Activated naive CD4-positive, alpha-beta T cell treated with anti-CD3 and anti-CD28 coated beads, Interleukin-2, amount 10 ng/mL, durations not matched to agents 7 days and 5 days (primary cell): ENCODE data around the gene TNRC6C.

ENCODE experiments used
- CTCF ChIA-PET: fragments of 350-600 bp; sonication (Branson Sonifier 250); formaldehyde crosslinking; loops from one replicate; lab custom pipeline; 2021; ENCODE audit warnings: antibody characterized with exemption; lab: Charles Lee
- DNase-seq: peaks from one replicate; pipeline ENCODE4 v3.0.0-alpha.2; 2020
- H3K27ac Mint-ChIP-seq: one replicate; pipeline ENCODE4 v1.8.0; 2021; ENCODE audit warnings: mild to moderate bottlenecking, moderate library complexity, mixed read lengths
- H3K27me3 Mint-ChIP-seq: one replicate; pipeline ENCODE4 v1.8.0; 2021; ENCODE audit warnings: mild to moderate bottlenecking, mixed read lengths
- H3K36me3 Mint-ChIP-seq: one replicate; pipeline ENCODE4 v1.8.0; 2021; ENCODE audit warnings: mixed read lengths
- H3K4me1 Mint-ChIP-seq: one replicate; pipeline ENCODE4 v1.8.0; 2021; ENCODE audit warnings: mixed read lengths
- H3K4me3 Mint-ChIP-seq: one replicate; pipeline ENCODE4 v1.8.0; 2021; ENCODE audit warnings: mild to moderate bottlenecking, moderate library complexity, mixed read lengths
- H3K9me3 Mint-ChIP-seq: one replicate; pipeline ENCODE4 v1.8.0; 2021; ENCODE audit warnings: mixed read lengths

TNRC6C gene

DNA sequence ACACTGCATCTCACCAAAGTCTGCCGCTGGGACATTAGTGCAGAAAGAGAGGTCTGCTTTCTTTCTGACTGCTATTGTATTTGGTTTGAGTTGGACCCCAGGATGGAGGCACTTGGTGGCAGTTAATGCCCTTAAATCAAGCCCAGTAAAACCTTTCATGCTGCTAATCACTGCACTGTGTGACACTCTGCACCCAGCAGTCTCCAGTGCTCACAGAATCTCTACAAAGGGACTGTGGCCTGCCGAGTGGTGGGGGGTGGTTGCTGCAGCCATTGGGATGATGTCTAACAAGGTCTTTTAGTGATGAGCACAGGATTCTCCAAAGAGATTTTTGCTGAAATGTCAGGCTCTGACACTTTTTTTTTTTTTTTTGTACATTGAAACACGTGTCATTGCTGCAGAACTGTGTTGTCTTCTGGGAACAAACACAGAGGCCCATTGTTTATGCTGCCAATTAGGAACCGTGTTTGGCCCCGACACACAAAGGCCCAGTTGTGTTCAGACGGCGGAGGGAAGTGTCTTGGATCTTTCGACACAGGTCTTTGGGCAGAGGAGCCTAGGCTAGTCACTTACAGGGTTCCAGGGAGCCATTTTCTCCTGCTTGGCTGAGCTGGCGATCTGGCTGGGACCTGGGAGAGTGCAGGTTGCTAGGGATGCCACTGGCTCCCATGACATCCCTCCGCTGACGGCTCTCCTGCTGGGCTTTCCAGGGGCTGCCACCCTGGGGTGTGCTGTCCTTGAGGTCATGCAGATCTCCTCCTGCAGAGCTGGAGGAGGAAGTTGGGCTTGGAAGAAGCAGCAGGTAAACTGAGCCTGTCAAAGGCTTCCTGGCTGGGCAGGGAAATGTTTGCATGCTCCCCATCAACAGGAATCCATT is 16.2 kb upstream of the TNRC6C start:
- Mint-ChIP-seq H3K4me1 (no peaks in the 10 kb centered on the region), H3K27me3 (peaks cover 21% of the 10 kb centered on the region), H3K27ac (no peak overlapping the region), H3K4me3 (no peak overlapping the region), H3K36me3 (no peaks in the 10 kb centered on the region), H3K9me3 (no peaks in the 10 kb centered on the region)
- DNase-seq, result no peak
- CTCF ChIA-PET, result no interaction called here

DNA sequence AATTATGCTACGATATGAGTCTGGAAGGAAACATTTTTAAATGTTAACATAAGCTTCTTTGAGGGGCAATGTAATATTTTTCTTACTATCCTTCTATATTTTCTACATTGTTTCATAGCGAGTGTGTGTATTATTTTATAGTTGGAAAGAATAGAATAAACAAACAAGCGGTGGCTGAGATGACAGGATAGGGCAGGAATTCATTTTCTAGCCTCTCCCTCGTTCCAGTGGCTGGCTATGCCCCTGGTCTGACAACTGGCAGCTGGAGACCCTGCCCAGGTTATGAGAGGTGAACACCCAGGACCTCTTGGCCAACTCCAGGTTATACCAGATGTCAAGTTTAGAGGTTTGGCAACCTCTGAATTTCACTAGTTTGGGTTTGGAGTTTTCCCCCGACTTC is 14.5 kb upstream of the TNRC6C start:
- no peak for DNase-seq
- CTCF ChIA-PET, result no interaction called here
- no peaks in the 10 kb centered on the region for H3K4me1 Mint-ChIP-seq
- no peak overlapping the region for H3K27ac Mint-ChIP-seq
- no peaks in the 10 kb centered on the region for H3K9me3 Mint-ChIP-seq
- H3K27me3 Mint-ChIP-seq, result peaks cover 20% of the 10 kb centered on the region
- H3K4me3 Mint-ChIP-seq, result no peak overlapping the region
- no peaks in the 10 kb centered on the region for H3K36me3 Mint-ChIP-seq

DNA sequence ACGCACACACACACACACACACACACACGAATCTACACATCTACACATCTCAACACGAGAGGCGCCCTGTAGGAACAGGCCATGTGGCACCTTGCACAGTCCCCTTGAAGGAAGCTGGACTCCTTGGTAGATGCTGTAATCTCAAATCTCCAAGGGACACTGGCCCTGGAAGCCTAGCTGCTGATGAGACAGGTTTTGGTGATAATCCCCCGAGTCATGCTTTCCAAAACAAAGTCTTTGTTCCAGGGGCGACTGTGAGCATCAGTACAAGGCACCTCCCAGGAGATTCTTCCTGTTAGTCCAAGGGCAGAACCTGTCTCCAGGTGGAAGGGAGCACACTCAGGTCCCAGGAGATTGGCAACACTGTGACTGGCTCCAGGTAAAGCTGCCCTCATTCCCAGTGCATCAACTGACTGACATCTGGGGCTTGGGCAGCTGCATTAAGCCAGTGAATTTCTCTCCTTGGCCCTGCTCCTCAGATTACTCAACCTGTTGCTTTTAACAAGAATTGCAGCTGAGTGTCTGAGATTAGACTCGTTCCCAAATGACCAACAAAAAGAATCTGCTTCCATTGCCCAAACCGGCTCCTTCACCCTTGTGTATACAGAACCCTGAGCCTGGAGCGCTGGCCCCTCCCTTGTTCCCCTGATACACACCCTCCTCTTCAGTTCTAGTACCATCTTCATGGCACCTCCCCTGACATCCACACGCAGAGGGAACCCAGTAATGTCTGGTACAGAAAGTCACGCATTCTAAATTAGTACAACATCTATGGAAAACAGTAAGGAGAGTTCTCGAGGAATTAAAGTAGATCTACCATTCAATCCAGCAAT is 13.9 kb upstream of the TNRC6C start:
- H3K9me3 Mint-ChIP-seq, result no peaks in the 10 kb centered on the region
- CTCF ChIA-PET, result interaction anchor here (0.6 kb wide), 1 partner anchor 53 kb away, joined by 3 read pairs; no protein-coding TSS in a partner anchor

DNA sequence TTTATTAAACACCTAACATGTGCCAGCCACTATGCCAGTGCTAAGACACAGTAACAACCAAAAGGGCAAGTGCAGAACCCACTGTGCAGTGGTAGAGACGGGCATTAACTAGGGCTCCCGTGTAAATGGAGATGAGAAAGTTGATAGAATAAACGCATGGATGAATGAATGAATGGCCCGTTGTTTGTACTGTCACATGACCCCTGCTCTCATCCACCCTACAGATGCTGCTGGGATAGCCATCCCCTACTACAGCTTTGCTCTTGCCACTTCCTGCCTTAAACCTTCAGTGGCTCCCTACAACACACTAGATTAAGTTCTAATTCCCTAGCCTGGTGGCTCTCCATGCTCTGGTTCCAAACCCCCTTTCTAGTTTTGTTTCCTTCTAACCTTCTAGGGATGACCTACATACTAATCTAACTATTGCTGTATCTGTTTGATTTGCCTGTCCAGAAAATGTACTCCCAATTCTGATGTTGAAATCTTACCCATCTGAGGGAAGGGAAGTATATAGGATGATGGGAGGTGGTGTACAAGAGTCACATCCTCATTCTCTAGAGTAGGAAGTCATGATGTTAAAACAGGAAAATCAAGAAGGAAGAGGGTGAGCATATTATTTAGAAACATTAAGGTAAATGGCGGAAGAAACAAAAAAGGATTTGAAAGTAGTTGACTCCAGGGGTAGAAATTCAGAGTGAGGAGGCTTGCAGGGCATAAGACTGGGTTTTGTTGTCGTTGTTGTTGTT is 11.4 kb upstream of the TNRC6C start:
- Mint-ChIP-seq H3K27ac (no peak overlapping the region), H3K9me3 (no peaks in the 10 kb centered on the region), H3K4me1 (no peaks in the 10 kb centered on the region), H3K27me3 (peaks cover 39% of the 10 kb centered on the region), H3K4me3 (no peak overlapping the region), H3K36me3 (no peaks in the 10 kb centered on the region)
- DNase-seq, result no peak
- CTCF ChIA-PET, result no interaction called here

More for the DNA sequence above, 13.9 kb upstream of the TNRC6C start:
- Mint-ChIP-seq H3K4me1 (no peaks in the 10 kb centered on the region), H3K27me3 (peaks cover 22% of the 10 kb centered on the region), H3K4me3 (no peak overlapping the region), H3K27ac (no peak overlapping the region), H3K36me3 (no peaks in the 10 kb centered on the region)
- no peak for DNase-seq

DNA sequence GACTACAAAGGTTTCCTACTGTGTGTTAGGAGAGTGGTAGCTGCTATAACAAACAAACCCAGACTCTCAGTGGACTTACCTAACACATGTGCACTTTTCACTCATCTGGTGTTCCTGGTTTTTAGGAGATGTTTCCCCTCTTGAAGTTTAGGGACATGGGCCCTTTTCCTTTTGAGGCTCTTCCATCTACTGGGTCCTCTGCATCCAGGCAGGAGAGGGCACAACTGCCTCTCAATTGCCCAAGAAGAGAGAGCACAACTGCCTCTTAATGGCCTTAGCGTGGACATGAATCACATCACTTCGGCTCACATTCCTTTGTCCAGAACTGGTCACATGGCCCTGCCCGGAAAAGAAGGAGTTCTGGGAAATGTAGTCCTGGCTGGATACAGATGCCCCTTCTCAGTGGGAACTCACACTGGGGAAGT is 9.8 kb upstream of the TNRC6C start:
- Mint-ChIP-seq H3K9me3 (no peaks in the 10 kb centered on the region), H3K27ac (no peak overlapping the region), H3K4me1 (no peaks in the 10 kb centered on the region), H3K36me3 (no peaks in the 10 kb centered on the region), H3K27me3 (peaks cover 55% of the 10 kb centered on the region), H3K4me3 (no peak overlapping the region)
- CTCF ChIA-PET, result no interaction called here
- no peak for DNase-seq

DNA sequence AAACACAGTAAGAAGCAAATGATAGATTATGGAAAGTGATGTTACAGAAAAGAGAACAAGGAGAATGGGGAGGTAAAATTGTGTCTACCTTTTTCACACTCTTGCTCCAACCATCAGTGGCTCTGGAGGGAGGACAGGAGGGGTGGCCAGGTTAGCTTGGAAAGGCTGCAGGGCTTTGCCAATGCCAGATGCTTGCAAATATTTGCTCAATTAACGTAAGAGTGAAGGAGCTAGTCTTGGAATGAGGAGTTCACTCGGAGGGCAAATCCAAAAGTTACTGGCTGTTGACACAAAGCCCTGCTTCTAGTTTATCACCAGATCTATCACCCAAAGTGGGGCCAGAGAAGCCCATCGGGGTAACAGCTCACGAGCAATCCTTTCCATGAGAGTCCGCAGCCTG is 7.4 kb upstream of the TNRC6C start:
- H3K27me3 Mint-ChIP-seq, result peaks cover 68% of the 10 kb centered on the region
- H3K27ac Mint-ChIP-seq, result no peak overlapping the region
- DNase-seq, result no peak
- CTCF ChIA-PET, result no interaction called here
- no peaks in the 10 kb centered on the region for H3K36me3 Mint-ChIP-seq
- H3K4me3 Mint-ChIP-seq, result no peak overlapping the region
- no peaks in the 10 kb centered on the region for H3K4me1 Mint-ChIP-seq
- H3K9me3 Mint-ChIP-seq, result no peaks in the 10 kb centered on the region

DNA sequence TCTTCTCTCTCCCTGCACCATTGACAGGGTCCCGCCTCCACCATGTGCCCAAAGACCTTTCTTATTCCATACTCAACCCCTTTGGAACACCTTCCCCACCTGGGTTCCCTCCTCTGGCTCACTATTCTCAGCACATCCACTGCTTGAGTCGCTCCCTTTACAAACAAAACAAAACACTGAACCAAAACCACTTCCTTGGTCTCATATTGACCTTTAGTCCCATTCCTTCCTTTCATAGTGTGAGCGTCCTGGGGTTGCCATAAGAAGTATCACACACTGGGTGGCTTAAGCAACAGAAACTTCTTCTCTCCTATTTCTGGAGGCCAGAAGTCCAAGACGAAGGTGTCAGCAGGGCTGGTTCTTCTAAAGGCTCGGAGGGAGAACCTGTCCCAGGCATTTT is 6.1 kb upstream of the TNRC6C start:
- DNase-seq, result no peak
- Mint-ChIP-seq H3K27ac (no peak overlapping the region), H3K4me3 (no peak overlapping the region), H3K27me3 (peaks cover 79% of the 10 kb centered on the region), H3K4me1 (peaks cover 8% of the 10 kb centered on the region), H3K9me3 (no peaks in the 10 kb centered on the region), H3K36me3 (no peaks in the 10 kb centered on the region)
- CTCF ChIA-PET, result no interaction called here

DNA sequence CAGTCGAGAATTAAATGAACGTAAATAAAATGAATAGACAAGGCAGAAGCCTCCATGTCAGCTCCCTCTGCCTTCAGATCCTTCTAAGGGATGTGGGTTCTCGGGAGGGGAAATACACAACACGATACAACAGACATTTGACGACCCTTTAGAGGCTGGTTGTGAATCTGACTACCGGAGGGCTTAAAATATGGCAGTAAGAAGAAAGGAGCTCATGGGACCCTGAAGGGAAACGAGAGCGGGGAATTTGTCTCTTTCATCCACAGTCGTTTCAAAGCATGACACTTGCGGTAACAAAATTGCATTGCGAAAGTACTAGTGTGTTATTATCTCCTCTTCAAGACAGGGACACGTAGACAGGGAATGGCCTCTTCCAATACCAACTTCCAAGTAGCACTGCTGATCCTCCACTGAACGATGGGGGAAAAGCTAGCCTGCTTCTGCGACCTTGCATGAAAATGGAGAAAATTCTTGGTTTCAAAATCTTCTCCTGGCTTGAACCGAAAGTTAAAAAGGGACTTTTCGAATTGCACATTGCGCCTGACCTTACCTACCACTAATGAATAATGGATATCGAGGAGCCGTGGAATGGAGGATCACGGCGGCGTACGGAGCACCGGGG is 1.2 kb upstream of the TNRC6C start:
- Mint-ChIP-seq H3K27ac (peak overlapping the region; percentile 80), H3K27me3 (peaks cover 46% of the 10 kb centered on the region), H3K4me1 (peaks cover 33% of the 10 kb centered on the region), H3K36me3 (peaks cover 4% of the 10 kb centered on the region), H3K4me3 (peak overlapping the region; percentile 87), H3K9me3 (no peaks in the 10 kb centered on the region)
- CTCF ChIA-PET, result interaction anchor here (0.8 kb wide), 1 partner anchor 207 kb away, joined by 3 read pairs; no protein-coding TSS in a partner anchor
- DNase-seq, result peak; percentile 21

DNA sequence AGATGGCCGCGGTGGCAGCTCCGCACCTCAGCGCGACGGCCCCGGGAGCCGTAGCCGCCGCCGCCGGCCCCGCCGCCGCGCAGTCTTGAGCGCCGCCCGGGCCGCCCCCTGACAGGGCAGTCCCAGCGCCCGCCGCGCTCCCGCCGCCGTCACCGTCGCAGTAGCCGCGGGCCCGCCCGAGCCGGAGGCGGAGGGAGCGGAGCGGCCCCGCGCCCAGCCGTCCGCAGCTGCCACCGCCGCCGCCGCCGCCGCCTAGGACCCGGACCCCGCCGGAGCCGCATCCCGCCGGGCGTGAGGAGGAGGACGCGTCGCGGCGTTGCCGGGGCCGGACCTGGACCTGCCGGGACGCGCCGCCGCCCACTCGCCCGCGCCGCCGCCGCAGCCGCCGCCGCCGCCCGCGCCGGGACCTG is 218 bp downstream of the TNRC6C start:
- DNase-seq, result no peak
- Mint-ChIP-seq H3K27ac (no peak overlapping the region), H3K4me3 (peak overlapping the region; percentile 87), H3K27me3 (peaks cover 32% of the 10 kb centered on the region), H3K4me1 (peaks cover 44% of the 10 kb centered on the region), H3K9me3 (no peaks in the 10 kb centered on the region), H3K36me3 (peaks cover 6% of the 10 kb centered on the region)
- CTCF ChIA-PET, result interaction anchor here (0.7 to 1.0 kb wide), 2 partner anchors 15 to 26 kb away, joined by 3 read pairs; no protein-coding TSS in a partner anchor

DNA sequence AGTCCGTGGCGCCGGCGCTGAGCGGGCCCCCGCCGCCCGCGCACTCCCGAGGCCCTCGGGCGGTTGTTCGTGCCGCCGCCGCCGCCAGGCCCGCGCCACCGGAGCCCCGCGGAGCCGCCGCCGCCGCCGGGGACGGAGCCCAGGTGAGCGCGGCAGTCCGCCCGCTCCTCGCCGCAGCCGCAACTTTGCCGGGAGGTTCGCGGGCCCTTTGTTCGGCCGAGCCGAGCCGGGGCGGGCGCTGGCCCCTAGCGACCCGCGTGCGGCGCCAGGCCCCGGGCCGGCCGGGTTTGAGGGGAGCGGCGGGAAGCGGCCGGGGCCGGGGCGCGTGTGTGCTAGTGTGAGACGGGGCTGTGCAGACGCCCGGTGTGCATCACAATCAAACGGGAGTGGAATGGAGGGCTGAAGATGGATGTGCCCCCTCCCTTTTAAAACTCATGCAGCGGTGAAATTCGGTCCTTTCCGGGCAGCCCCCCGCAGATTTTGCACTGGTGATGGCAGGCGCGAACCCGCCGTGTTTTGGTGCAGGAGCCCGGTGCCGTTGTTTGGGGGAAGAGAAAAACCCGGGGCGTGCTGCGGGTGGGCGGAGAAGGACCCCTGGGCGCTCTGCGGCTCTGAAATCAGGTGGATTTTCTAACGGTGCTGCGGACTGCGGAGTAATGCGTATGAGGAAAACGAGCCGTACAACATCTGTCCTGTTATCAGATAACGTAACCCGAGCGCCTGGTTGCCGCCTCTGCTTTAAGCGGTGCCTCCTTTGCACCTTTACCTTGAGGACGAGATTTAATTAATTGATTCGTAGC is 823 bp downstream of the TNRC6C start:
- Mint-ChIP-seq H3K4me3 (peak overlapping the region; percentile 86), H3K9me3 (no peaks in the 10 kb centered on the region), H3K27ac (peak overlapping the region; percentile 82), H3K36me3 (peaks cover 8% of the 10 kb centered on the region), H3K4me1 (peaks cover 50% of the 10 kb centered on the region), H3K27me3 (peaks cover 26% of the 10 kb centered on the region)
- CTCF ChIA-PET, result no interaction called here
- DNase-seq, result peak; percentile 54

DNA sequence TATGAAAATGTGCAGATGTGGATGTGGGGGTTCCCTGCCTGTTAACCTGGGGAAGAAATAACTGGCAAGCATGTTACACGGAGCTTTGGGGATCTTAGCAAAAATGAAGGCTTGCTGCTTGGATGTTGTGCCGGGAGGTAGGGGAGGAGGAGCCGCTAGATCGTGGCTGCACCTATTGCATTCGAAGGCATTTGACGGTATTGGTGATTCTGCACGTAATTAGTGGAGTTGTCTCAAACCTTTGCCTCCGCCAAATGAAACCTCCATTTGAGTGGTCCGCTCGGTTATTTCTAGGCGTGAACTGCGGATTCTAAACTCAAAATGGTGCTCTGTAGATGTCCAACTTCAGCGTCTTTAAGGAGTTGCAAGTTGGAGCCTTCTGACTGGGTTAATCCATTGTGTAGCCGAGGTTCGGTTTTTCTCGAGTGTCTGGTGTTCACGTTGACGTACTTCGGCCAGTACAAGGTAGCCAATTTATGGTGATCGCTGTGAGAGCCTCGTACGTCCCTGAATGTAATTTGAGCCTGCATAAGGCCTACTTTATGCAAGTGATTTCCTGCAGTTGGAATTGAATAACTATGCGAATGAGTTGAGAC is 1.5 kb downstream of the TNRC6C start:
- H3K4me1 Mint-ChIP-seq, result peaks cover 56% of the 10 kb centered on the region
- H3K36me3 Mint-ChIP-seq, result peaks cover 9% of the 10 kb centered on the region
- peak overlapping the region; percentile 82 for H3K27ac Mint-ChIP-seq
- H3K9me3 Mint-ChIP-seq, result no peaks in the 10 kb centered on the region
- CTCF ChIA-PET, result no interaction called here
- H3K27me3 Mint-ChIP-seq, result peaks cover 24% of the 10 kb centered on the region
- H3K4me3 Mint-ChIP-seq, result peak overlapping the region; percentile 86
- DNase-seq, result peak; percentile 56

DNA sequence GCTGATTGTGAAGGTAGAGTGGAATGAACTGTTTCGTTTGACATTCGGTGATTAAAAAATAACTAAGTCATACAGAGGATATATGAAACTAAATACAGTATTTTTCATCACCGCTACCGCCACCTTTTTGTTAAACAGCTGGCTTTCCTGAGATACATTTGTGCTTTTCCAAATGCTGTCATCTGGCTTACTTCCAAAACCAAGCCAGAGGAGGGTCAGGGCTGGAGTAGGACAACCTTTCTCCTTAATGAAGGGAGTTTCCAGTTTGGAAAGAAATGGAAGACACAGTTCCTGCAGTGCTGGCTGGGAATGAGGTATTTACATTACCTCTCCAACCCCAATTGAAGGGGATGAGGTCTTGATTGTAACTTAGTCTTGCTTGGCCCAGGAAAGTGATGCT is 3.2 kb downstream of the TNRC6C start:
- peaks cover 9% of the 10 kb centered on the region for H3K36me3 Mint-ChIP-seq
- CTCF ChIA-PET, result interaction anchor here (1.6 kb wide), 1 partner anchor 52 kb away, joined by 9 read pairs; no protein-coding TSS in a partner anchor
- H3K9me3 Mint-ChIP-seq, result no peaks in the 10 kb centered on the region
- no peak overlapping the region for H3K4me3 Mint-ChIP-seq
- no peak overlapping the region for H3K27ac Mint-ChIP-seq
- H3K27me3 Mint-ChIP-seq, result peaks cover 8% of the 10 kb centered on the region
- DNase-seq, result no peak
- peaks cover 60% of the 10 kb centered on the region for H3K4me1 Mint-ChIP-seq
